HepG2 (cell line): Measurements from ENCODE around the gene ZMAT2. TPM values are rescaled to one million over a fixed set of nuclear protein-coding genes. Genes with fewer than 3 reads are reported as not detected.

Experiments used
- ATAC-seq: fragments of 200-7000 bp; cut with Tn5 transposase; 3 replicates; pipeline ENCODE4 v1.9.1; 2020; ENCODE audit warnings: mild to moderate bottlenecking, moderate library complexity
- BruUV-seq: library from RNA; stranded (reverse); fragments of 400-500 nt; replicated peaks from 2 replicates; lab custom pipeline; 2021; lab: Mats Ljungman, UMichigan
- CTCF ChIA-PET: fragments of 300-600 bp; formaldehyde crosslinking; extraction: SDS; loops from one replicate; lab custom pipeline; 2021; ENCODE audit warnings: low total read pairs, inconsistent platforms, low intra/inter-chr PET ratio; lab: Yijun Ruan, JAX
- POLR2A ChIA-PET: fragments of 350-600 bp; sonication (Branson Sonifier 250); formaldehyde crosslinking; loops from one replicate; lab custom pipeline; 2020; ENCODE audit warnings: antibody characterized with exemption, inconsistent platforms; lab: Yijun Ruan, JAX
- DNase-seq: peaks from one replicate; pipeline ENCODE4 v3.0.0-alpha.2; 2015; ENCODE audit warnings: low spot score
- FAIRE-seq: peaks from 3 replicates; lab custom pipeline; 2011; peaks lifted over from hg19 to GRCh38; lab: Jason Lieb, UNC
- H2AFZ ChIP-seq: one replicate; pipeline ENCODE4 v1.6.1; 2011; ENCODE audit warnings: low read length, inconsistent platforms
- H3K27ac ChIP-seq: fragments of 300-600 bp; 3 replicates; pipeline ENCODE4 v1.8.0; 2011; ENCODE audit warnings: mixed run types, mild to moderate bottlenecking, mixed read lengths, low read length, inconsistent platforms; ENCODE audit not compliant: insufficient read depth; ENCODE audit errors: extremely low read length
- H3K27me3 ChIP-seq, 2 experiments: fragments of 200-600 bp in 1 of 2; 2 replicates in 1 of 2; 3 replicates in 1 of 2; pipeline versions ENCODE4 v1.6.0 to v1.8.0; 2011; ENCODE audit warnings: low read length in 2 of 2, mild to moderate bottlenecking in 2 of 2, moderate library complexity in 2 of 2, inconsistent platforms in 1 of 2; ENCODE audit not compliant: insufficient read depth in 2 of 2, control insufficient read depth in 1 of 2
- H3K36me3 ChIP-seq, 2 experiments: fragments of 200-600 bp in 1 of 2; replicated peaks in 1 of 2; 2 replicates in 1 of 2; 3 replicates in 1 of 2; pipeline versions ENCODE4 v1.5.1 to v1.8.0; 2011; ENCODE audit warnings: low read length in 2 of 2, inconsistent platforms in 1 of 2; ENCODE audit not compliant: insufficient read depth in 2 of 2, control insufficient read depth in 1 of 2
- H3K4me1 ChIP-seq: 2 replicates; pipeline ENCODE4 v1.5.1; 2012; ENCODE audit warnings: low read length, inconsistent platforms; ENCODE audit not compliant: insufficient read depth
- H3K4me2 ChIP-seq: 2 replicates; pipeline ENCODE4 v1.6.0; 2011; ENCODE audit warnings: low read depth, low read length, inconsistent platforms
- H3K4me3 ChIP-seq, 3 experiments: fragments of 200-600 bp in 1 of 3; sonication (generic), shearing (Covaris generic) in 1 of 3; replicated peaks in 1 of 3; 2 replicates each; pipeline ENCODE4 v1.5.1; 2011 to 2016; ENCODE audit warnings: low read length in 3 of 3, inconsistent platforms in 2 of 3, low read depth in 2 of 3, mild to moderate bottlenecking in 2 of 3, control low read depth in 1 of 3, mixed read lengths in 1 of 3; ENCODE audit not compliant: insufficient read depth in 1 of 3
- H3K79me2 ChIP-seq: one replicate; pipeline ENCODE4 v1.6.1; 2011; ENCODE audit warnings: low read length, inconsistent platforms; ENCODE audit not compliant: insufficient read depth
- H3K9ac ChIP-seq: 2 replicates; pipeline ENCODE4 v1.6.0; 2011; ENCODE audit warnings: mild to moderate bottlenecking, low read depth, low read length, inconsistent platforms; ENCODE audit not compliant: insufficient read depth
- H3K9me3 ChIP-seq: 2 replicates; pipeline ENCODE4 v1.5.1; 2012; ENCODE audit warnings: mild to moderate bottlenecking, low read length
- H4K20me1 ChIP-seq: 2 replicates; pipeline ENCODE4 v1.6.0; 2011; ENCODE audit warnings: inconsistent platforms, mild to moderate bottlenecking, low read length, moderate library complexity; ENCODE audit not compliant: insufficient read depth
- HMG20B ChIP-seq: conservative IDR thresholded peaks from 2 replicates; pipeline ENCODE4 v1.6.1; 2016; ENCODE audit warnings: missing genetic modification reagents, missing compliant biosample characterization
- MIXL1 ChIP-seq: IDR thresholded peaks from 2 replicates; pipeline ENCODE4 v1.6.1; 2016
- POGZ ChIP-seq: sonication (generic); formaldehyde crosslinking; IDR thresholded peaks from 2 replicates; pipeline ENCODE4 v1.4.0; 2020; ENCODE audit warnings: mild to moderate bottlenecking, missing genetic modification reagents
- ZFP36L2 ChIP-seq: sonication (generic); formaldehyde crosslinking; IDR thresholded peaks from 2 replicates; pipeline ENCODE4 v1.4.0; 2020; ENCODE audit warnings: missing genetic modification reagents
- ZNF562 ChIP-seq: sonication (generic); formaldehyde crosslinking; IDR thresholded peaks from 2 replicates; pipeline ENCODE4 v1.8.0; 2022; ENCODE audit warnings: missing genetic modification reagents, borderline replicate concordance
- WGBS: methylation state at CpG from one replicate; pipeline ENCODE4 v1.1.6; 2017; ENCODE audit warnings: low lambda C conversion rate; 5-methylcytosine and 5-hydroxymethylcytosine counted together
- in situ Hi-C: cut with HindIII; loops from 2 replicates; pipeline ENCODE4 v1.10.0; 2017; ENCODE audit warnings: low pct_unique_long_range_greater_than_20kb; ENCODE audit not compliant: extremely low pct_ligation_motif_present
- intact Hi-C: fragments of 100-400 bp; cut with micrococcal nuclease; formaldehyde crosslinking; loops from one replicate; pipeline ENCODE4 v1.10.0; 2022; ENCODE audit not compliant: unreplicated experiment
- polyA plus RNA-seq, 8 experiments: library from polyadenylated mRNA; depleted of rRNA in 3 of 8; stranded (reverse) in 7 of 8; unstranded in 1 of 8; fragments of >200 nt; fragmentation: Illumina TruSeq in 4 of 8; extraction: Trizol in 4 of 8; gene quantifications; 2 replicates each; pipeline versions ENCODE4 v1.2.1 to v1.2.3, GENCODE V29; 2011 to 2016; ENCODE audit warnings: low read depth in 4 of 8, missing spikeins in 1 of 8, mixed read lengths in 1 of 8; ENCODE audit not compliant: insufficient read depth in 1 of 8
- total RNA-seq, 5 experiments: library from RNA; depleted of rRNA; stranded (reverse); fragments of >200 nt; fragmentation: Illumina TruSeq; extraction: Trizol; gene quantifications; 2 replicates each; pipeline ENCODE4 v1.2.3, GENCODE V29; 2016; ENCODE audit warnings: low read depth in 1 of 5
- TF ChIP-seq, protein P1 (sequence below): sonication (generic); formaldehyde crosslinking; IDR thresholded peaks from 2 replicates; pipeline ENCODE4 v1.4.0; 2020; ENCODE audit warnings: mild to moderate bottlenecking, missing genetic modification reagents
- TF ChIP-seq, protein P2 (sequence below): sonication (generic); formaldehyde crosslinking; IDR thresholded peaks from 2 replicates; pipeline ENCODE4 v1.5.0; 2020; ENCODE audit warnings: mild to moderate bottlenecking, missing genetic modification reagents, moderate library complexity
- TF ChIP-seq, protein P3 (sequence below): sonication (generic); formaldehyde crosslinking; IDR thresholded peaks from 2 replicates; pipeline ENCODE4 v1.5.0; 2020; ENCODE audit warnings: missing genetic modification reagents
- TF ChIP-seq, protein P4 (sequence below): sonication (generic); formaldehyde crosslinking; IDR thresholded peaks from 2 replicates; pipeline ENCODE4 v1.5.0; 2020; ENCODE audit warnings: mild to moderate bottlenecking, missing genetic modification reagents, borderline replicate concordance

ZMAT2 gene
- total and polyA plus RNA-seq, 2 of the 13 experiments (the other 11 are each of a cell fraction or from before 2014, with no cell fraction given): 35.4 to 92.8 TPM

- ATAC-seq (peak; percentile 88), FAIRE-seq (peak; percentile 84), DNase-seq (peak; percentile 43)
- CTCF ChIA-PET: interaction anchor here (0.8 kb wide), 1 partner anchor 361 kb away, joined by 4 read pairs; no protein-coding TSS in a partner anchor
- no peak overlapping the region for H3K27ac ChIP-seq
- in situ Hi-C loops (loop anchor here (10.0 kb wide), 1 partner anchor 370 kb away; the partner anchor contains the start of gene SLC4A9), intact Hi-C loops (loop anchor here (2.0 kb wide), 1 partner anchor 372 kb away; no protein-coding TSS in a partner anchor)
- H2AFZ ChIP-seq: no peak overlapping the region
- no peaks in the 10 kb centered on the region; a peak in 1 of 5 replicates for H3K27me3 ChIP-seq
- no peak overlapping the region for H3K4me2 ChIP-seq
- no peak overlapping the region for H3K9ac ChIP-seq
- H3K9me3 ChIP-seq: no peaks in the 10 kb centered on the region
- H3K36me3 ChIP-seq: no peaks in the 10 kb centered on the region
- WGBS: 7% methylated on average over 7 of the region's 7 CpGs
- H3K4me3 ChIP-seq: no peak overlapping the region
- H4K20me1 ChIP-seq: no peaks in the 10 kb centered on the region
- H3K79me2 ChIP-seq: no peaks in the 10 kb centered on the region
- POLR2A ChIA-PET: no interaction called here
- BruUV-seq: no TSS peak
- H3K4me1 ChIP-seq: no peaks in the 10 kb centered on the region
- TF ChIP-seq ZNF562 (CRISPR knock-in tag): no peak
- TF ChIP-seq ZFP36L2 (CRISPR knock-in tag): no peak
- no peak for TF ChIP-seq MIXL1 (CRISPR knock-in tag)
- TF ChIP-seq, protein P1, sequence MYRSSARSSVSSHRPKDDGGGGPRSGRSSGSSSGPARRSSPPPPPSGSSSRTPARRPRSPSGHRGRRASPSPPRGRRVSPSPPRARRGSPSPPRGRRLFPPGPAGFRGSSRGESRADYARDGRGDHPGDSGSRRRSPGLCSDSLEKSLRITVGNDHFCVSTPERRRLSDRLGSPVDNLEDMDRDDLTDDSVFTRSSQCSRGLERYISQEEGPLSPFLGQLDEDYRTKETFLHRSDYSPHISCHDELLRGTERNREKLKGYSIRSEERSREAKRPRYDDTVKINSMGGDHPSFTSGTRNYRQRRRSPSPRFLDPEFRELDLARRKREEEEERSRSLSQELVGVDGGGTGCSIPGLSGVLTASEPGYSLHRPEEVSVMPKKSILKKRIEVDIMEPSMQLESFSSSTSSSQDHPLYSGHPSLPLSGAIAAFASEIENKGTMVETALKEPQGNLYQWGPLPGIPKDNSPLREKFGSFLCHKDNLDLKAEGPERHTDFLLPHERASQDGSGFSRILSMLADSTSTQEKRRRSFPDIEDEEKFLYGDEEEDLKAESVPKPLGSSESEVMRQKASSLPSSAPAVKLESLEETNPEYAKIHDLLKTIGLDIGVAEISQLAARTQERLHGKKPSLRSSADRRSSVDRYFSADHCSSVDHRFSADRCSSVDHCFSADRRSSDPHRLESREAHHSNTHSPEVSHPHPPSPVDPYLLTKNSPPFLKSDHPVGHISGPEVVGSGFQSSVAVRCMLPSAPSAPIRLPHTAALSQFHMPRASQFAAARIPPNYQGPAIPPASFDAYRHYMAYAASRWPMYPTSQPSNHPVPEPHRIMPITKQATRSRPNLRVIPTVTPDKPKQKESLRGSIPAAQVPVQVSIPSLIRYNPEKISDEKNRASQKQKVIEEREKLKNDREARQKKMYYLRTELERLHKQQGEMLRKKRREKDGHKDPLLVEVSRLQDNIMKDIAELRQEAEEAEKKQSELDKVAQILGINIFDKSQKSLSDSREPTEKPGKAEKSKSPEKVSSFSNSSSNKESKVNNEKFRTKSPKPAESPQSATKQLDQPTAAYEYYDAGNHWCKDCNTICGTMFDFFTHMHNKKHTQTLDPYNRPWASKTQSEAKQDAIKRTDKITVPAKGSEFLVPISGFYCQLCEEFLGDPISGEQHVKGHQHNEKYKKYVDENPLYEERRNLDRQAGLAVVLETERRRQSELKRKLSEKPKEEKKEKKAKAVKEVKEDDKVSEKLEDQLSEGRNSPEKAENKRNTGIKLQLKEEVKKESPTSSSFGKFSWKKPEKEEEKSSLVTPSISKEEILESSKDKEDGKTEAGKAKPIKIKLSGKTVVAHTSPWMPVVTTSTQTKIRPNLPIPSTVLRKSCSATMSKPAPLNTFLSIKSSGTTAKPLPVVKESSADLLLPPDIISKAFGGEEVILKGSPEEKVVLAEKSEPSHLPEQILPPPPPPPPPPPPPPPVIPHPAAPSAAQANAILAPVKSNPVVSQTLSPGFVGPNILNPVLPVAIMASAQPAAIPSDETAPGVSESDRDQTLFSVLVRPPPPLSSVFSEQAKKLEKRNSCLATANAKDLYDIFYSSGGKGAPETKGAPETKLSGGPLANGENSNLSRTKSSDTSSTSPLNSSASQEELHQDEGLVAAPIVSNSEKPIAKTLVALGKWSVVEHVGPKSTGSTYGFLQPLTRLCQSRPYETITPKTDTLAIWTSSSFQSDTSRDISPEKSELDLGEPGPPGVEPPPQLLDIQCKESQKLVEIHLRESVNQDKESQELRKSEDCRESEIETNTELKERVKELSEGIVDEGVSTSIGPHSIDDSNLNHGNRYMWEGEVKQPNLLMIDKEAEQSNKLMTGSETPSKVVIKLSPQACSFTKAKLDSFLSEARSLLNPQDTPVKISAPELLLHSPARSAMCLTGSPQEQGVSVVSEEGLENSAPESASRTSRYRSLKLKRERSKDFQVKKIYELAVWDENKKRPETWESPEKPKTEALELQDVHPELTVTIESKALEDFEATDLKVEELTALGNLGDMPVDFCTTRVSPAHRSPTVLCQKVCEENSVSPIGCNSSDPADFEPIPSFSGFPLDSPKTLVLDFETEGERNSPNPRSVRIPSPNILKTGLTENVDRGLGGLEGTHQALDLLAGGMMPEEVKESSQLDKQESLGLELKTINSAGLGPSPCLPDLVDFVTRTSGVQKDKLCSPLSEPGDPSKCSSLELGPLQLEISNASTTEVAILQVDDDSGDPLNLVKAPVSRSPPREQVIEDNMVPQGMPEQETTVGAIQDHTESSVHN (CRISPR knock-in tag): no peak
- TF ChIP-seq, protein P2, sequence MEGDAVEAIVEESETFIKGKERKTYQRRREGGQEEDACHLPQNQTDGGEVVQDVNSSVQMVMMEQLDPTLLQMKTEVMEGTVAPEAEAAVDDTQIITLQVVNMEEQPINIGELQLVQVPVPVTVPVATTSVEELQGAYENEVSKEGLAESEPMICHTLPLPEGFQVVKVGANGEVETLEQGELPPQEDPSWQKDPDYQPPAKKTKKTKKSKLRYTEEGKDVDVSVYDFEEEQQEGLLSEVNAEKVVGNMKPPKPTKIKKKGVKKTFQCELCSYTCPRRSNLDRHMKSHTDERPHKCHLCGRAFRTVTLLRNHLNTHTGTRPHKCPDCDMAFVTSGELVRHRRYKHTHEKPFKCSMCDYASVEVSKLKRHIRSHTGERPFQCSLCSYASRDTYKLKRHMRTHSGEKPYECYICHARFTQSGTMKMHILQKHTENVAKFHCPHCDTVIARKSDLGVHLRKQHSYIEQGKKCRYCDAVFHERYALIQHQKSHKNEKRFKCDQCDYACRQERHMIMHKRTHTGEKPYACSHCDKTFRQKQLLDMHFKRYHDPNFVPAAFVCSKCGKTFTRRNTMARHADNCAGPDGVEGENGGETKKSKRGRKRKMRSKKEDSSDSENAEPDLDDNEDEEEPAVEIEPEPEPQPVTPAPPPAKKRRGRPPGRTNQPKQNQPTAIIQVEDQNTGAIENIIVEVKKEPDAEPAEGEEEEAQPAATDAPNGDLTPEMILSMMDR (CRISPR knock-in tag): peak; percentile 76
- TF ChIP-seq, protein P3, sequence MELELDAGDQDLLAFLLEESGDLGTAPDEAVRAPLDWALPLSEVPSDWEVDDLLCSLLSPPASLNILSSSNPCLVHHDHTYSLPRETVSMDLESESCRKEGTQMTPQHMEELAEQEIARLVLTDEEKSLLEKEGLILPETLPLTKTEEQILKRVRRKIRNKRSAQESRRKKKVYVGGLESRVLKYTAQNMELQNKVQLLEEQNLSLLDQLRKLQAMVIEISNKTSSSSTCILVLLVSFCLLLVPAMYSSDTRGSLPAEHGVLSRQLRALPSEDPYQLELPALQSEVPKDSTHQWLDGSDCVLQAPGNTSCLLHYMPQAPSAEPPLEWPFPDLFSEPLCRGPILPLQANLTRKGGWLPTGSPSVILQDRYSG (CRISPR knock-in tag): no peak
- TF ChIP-seq, protein P4, sequence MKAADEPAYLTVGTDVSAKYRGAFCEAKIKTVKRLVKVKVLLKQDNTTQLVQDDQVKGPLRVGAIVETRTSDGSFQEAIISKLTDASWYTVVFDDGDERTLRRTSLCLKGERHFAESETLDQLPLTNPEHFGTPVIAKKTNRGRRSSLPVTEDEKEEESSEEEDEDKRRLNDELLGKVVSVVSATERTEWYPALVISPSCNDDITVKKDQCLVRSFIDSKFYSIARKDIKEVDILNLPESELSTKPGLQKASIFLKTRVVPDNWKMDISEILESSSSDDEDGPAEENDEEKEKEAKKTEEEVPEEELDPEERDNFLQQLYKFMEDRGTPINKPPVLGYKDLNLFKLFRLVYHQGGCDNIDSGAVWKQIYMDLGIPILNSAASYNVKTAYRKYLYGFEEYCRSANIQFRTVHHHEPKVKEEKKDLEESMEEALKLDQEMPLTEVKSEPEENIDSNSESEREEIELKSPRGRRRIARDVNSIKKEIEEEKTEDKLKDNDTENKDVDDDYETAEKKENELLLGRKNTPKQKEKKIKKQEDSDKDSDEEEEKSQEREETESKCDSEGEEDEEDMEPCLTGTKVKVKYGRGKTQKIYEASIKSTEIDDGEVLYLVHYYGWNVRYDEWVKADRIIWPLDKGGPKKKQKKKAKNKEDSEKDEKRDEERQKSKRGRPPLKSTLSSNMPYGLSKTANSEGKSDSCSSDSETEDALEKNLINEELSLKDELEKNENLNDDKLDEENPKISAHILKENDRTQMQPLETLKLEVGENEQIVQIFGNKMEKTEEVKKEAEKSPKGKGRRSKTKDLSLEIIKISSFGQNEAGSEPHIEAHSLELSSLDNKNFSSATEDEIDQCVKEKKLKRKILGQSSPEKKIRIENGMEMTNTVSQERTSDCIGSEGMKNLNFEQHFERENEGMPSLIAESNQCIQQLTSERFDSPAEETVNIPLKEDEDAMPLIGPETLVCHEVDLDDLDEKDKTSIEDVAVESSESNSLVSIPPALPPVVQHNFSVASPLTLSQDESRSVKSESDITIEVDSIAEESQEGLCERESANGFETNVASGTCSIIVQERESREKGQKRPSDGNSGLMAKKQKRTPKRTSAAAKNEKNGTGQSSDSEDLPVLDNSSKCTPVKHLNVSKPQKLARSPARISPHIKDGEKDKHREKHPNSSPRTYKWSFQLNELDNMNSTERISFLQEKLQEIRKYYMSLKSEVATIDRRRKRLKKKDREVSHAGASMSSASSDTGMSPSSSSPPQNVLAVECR: no peak
- TF ChIP-seq HMG20B (CRISPR knock-in tag): no peak
- no peak for TF ChIP-seq POGZ (CRISPR knock-in tag)
Measured at GRCh38 chr5:140734354-140734753, 34.1 kb downstream of the ZMAT2 start.
